ENCODE data around the gene DGKG.

DGKG gene

GRCh38 chr3:186361762-186362536 lies at the start of gene DGKG:
Gene DGKG, minus strand, starts transcription at chr3:186362234. Its CDS starts 41,775 bp downstream, at chr3:186320459.
- DNase-seq (ENCODE audit: low read depth) = peak; percentile 18

GRCh38 chr3:186411089-186411488 lies 49.1 kb upstream of the DGKG start:
- DNase-seq (ENCODE audit: low read depth) = no peak

- no peak for DNase-seq (ENCODE audit: low read depth)
Measured at GRCh38 chr3:186406669-186407635, 44.9 kb upstream of the DGKG start.

GRCh38 chr3:186401556-186401955 lies 39.5 kb upstream of the DGKG start:
- DNase-seq (ENCODE audit: low read depth) = no peak

DNA sequence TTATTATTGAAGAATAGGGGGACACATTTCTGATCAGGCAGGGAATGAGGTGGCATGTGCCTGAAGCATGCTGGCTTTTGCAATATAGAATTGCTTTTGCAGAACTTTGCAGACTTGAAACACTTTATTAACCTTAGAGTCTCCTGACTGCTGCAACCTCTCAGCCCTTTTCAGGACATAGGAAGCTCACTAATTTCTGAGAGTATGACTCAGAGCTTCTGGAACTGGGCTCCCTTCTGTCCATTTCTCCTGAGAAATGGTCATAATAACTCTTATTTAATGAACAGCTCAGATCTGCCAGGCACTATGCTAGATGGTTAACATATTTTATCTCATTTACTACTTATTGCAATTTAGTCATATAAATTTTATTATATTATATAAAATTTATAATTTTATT lies 38.6 kb upstream of the DGKG start:
- DNase-seq (ENCODE audit: low read depth) = no peak

DNA sequence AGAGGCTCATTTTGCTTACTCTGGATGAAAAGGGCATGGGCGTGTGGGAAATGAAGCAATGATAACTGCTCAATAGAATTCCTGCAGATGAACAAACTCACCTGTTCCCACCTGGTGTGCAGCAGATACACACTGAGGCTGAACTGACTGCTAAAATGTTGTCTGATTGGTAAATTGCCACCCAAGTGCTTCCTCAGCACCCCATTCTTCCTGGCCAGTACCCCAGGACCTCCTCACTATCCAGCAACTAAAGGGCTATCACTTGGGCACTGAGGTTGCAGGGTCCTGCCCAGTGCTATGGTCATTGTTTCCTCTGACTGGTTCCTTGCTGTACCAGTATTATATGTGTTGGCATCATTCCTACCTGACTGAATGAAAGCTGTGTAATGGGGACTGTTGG lies 38.0 kb upstream of the DGKG start:
- no peak for DNase-seq (ENCODE audit: low read depth)

DNA sequence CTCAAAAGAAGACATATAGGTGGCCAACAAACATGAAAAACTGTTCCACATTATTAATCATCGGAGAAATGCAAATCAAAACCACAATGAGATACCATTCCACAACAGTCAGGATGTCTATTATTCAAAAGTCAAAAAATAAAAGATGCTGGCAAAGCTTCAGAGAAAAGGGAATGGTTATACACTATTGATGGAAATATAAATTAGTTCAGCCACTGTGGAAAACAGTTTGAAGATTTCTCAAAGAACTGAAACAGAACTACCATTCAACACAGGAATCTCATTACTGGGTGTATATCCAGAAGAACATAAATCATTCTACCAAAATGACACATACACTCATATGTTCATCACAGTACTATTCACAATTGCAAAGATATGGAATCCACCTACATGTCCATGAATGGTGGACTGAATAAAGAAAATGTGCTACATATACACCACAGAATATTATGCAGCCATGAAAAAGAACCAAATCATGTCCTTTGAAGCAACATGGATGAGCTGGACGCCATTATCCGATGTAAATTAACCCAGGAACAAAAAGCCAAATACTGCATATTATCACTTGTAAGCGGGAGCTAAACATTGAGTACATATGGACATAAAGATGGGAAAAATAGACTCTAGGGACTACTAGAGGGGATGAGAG lies 32.7 kb upstream of the DGKG start:
- DNase-seq (ENCODE audit: low read depth) = no peak

DNA sequence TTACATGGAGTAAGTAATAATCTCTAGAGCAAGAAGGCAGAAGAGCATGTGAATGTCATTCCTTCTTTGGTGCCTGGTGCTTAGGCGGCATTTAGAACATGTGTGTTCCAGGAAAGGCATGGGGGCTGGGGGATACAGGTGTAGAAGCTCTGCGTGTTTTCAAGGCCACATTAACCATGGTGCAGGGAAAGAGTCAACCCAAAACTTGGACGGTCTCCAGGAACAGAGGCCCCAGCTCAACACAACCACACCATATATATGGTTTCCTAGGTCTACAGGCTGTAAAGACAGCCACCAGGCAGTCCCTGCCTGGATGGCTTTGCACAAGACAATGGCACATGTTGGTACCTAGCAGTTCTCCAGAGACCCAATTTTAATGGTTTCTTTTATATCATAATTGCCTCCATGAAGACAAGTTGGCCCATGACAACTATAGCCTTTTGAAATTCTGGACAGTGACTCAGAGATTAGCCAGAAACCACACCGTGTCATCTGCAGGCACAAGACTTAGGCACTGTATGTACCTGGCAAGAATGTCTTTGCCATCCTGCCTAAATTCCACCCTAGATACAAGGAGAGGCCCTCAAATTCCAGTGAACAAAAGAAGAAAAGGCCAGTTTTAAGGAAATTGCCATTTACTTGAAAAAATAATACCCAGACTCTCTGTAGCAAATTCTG lies 25.0 kb upstream of the DGKG start:
- no peak for DNase-seq (ENCODE audit: low read depth)

DNA sequence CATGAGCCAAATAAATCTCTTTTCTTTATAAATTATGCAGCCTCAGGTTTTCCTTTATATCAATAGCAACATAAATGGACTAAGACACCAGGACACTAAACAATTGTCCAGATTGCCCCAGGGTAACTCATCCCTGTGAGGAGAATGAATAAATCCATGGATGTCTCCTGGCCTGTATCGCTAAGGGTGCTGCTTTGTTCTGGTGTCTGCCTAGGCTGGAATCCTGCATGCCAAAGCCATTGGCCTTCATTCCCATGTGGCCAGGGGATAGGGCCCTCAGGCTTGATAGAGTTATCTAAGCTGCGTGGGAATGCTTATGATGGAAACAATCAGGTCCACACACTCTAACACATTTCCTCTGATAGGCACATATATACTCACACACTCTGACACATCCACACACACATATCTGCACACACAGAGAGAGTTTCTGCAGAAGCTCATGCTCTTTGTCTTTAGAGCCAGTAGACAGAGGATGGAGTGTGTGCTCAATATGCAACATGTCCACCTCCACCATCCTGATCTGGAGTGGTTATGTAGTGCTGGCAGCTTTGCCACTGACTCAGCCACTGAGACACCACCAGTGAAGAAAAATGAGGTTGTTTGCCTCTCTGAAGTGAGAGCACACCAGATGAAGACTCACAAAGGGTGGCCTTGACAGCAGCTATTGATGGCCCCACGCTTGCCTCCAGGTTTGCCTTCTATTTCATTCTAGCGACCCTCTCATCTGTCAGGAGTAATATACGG lies 24.0 kb upstream of the DGKG start:
- DNase-seq (ENCODE audit: low read depth) = no peak

GRCh38 chr3:186383026-186383993 lies 21.3 kb upstream of the DGKG start:
- no peak for DNase-seq (ENCODE audit: low read depth)

DNA sequence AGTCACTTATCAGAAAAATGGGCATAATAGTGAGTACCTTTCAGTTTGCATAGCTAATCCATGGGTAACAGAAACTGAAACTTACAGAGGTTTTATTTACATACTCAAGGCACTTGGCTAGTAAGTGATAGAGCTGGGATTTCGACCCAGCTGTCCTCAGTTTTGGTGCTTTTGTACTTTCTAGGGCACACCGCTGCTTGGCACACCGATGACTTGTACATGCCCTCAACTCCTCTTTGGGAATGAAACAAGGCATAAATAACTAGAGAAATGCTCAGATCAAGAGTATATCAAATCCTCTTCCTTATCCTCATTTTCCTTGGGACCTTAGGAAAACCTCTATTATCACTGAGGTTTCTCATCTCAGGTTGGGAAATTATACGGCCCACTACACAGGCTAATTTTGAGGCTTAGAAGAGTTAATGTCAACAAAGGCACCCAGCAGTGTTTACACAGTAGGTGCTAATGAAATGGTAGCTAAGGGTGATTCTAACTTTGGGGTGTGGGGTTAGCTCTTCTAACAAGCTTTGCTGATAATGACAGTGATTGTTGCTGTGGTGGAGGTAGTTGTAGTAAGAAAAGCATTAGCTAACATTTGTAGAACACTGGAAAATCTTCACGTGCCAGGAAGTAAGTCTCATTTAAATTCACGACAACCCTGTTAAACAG lies 20.3 kb upstream of the DGKG start:
- DNase-seq (ENCODE audit: low read depth) = no peak

DNA sequence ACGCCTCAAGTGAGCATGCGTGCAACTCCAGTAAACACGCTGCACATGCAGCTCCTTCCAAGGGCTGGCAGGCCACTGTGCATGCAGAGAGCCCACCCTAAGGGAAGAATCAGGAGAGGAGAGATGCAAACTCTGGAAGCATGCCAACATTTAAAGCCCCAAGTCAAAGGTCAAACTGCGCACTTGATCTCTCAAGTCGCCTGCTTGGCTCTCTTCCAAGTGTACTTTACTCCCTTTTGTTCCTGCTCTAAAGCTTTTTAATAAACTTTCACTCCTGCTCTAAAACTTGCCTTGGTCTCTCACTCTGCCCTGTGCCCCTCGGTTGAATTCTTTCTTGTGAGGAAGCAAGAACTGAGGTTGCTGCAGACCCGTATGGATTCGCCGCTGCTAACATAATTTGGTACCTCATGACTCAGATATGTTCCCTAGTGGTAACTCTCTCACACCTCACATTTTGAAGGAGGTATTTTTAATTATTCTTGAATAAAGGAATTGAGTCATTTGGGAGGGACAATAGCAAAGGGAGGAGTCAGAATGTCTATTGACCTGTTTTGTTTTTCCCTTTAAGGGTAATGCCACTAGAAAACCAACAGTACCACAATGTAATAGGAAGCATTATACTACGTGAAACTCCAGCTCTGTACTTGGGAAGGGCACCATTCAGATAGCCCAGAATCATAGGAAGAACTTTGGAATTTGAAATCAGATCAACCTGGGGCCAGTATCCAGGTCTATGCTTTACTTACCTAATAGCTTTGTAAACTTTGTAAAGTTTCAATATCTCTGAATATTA lies 19.6 kb upstream of the DGKG start:
- no peak for DNase-seq (ENCODE audit: low read depth)

DNA sequence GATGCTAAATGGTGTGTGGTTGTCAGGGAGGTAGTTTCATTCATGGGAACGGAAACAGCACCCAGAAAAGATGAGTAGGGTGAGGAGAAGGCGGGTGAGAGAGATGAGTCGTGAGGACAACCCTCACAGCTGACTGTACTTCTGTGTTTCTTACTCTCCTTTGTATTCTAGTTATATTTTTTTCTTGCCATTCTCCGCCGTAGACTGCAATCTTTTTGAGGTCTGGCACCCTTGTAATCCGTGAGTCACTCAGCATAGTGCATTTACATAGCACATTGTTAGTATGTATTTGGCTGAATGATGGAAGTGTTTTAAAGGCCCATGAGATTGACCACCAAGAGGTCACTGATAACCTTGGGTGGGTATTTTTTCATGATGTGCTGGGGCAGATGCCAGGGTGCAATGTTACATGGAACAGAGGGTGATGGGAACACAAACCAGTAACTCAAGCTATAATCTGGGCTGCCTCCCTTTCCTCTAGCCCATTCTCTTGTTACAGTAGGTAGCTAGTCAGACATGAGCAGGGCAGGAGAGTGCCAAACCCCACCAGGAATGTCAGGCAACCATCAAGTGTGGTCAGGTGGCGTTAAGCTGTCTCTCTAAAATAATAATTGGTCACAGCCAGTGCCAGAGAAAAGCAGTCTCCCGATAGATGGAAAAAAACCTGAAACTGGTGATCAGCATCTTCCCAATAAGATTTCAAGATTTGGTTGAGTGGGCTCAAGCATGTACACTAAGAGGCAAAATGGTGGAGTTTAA lies 18.8 kb upstream of the DGKG start:
- DNase-seq (ENCODE audit: low read depth) = no peak

- no peak for DNase-seq (ENCODE audit: low read depth)
Measured at GRCh38 chr3:186375443-186375842, 13.4 kb upstream of the DGKG start.

GRCh38 chr3:186374376-186374775 lies 12.3 kb upstream of the DGKG start:
- DNase-seq (ENCODE audit: low read depth) = no peak

GRCh38 chr3:186369217-186369616 lies 7.2 kb upstream of the DGKG start:
- DNase-seq (ENCODE audit: low read depth) = no peak

DNA sequence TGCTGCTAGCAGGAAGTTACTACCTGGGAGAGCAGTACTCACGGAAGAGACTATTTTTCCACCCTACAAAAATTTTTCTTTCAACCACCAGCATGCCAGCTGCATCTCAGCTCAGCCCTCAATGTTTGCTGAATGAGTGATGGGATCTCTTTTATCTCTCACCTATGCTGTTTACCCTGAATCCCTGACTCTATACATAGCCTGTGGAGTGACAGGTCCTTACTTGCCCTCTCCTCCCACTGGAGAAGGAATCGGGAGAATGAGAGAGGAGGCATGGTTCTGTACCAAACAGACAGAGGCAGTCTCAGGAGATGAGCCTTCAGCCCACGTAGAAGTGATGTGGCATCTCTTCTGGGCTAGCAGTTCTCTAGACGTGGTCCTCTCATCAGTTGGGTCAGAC lies 6.7 kb upstream of the DGKG start:
- no peak for DNase-seq (ENCODE audit: low read depth)

DNA sequence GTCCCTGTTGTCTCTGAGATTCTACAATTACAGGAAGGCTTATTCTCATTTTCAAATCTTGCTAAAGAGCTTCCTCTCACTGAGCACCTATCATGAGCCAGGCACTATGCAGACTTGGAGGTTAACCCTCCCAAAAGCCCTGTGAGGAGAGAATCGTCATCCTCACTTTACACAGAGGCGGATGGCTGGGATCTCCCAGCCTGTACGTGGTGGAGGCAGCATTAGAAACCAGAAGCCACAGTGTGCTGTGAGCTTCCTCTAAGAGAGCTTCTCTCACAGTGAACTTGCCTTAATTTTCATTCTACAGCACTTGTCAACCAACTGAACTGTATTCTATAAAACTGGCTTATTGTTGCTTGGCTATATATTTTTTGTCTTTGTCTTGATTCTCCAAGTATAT lies 6.1 kb upstream of the DGKG start:
- no peak for DNase-seq (ENCODE audit: low read depth)

Data from stimulated activated CD8-positive, alpha-beta memory T cell treated with anti-CD3 and anti-CD28 coated beads, Interleukin-4, amount 100 ng/mL, for 24 hours (primary cell).